Ishikawa (cell line): Measurements from ENCODE around the gene GJD2.

Experiments
- CEBPB ChIP-seq: IDR thresholded peaks from 2 replicates; pipeline ENCODE4 v1.6.1; 2012
- CREB1 ChIP-seq: IDR thresholded peaks from 2 replicates; pipeline ENCODE4 v1.6.1; 2012; ENCODE audit warnings: low read depth
- EGR1 ChIP-seq: IDR thresholded peaks from 2 replicates; pipeline ENCODE4 v1.6.1; 2012
- EP300 ChIP-seq: IDR thresholded peaks from 2 replicates; pipeline ENCODE4 v1.6.1; 2012; ENCODE audit warnings: borderline replicate concordance
- FOXM1 ChIP-seq: IDR thresholded peaks from 2 replicates; pipeline ENCODE4 v1.6.1; 2012; ENCODE audit warnings: low read depth, borderline replicate concordance
- MAX ChIP-seq: IDR thresholded peaks from 2 replicates; pipeline ENCODE4 v1.6.1; 2012
- NFIC ChIP-seq: IDR thresholded peaks from 2 replicates; pipeline ENCODE4 v1.6.1; 2012
- RAD21 ChIP-seq: IDR thresholded peaks from 2 replicates; pipeline ENCODE4 v1.6.1; 2012; ENCODE audit warnings: low read depth
- REST ChIP-seq: IDR thresholded peaks from 2 replicates; pipeline ENCODE4 v1.6.1; 2012; ENCODE audit warnings: low read depth, mild to moderate bottlenecking
- TAF1 ChIP-seq: IDR thresholded peaks from 2 replicates; pipeline ENCODE4 v1.6.1; 2012; ENCODE audit warnings: low read depth, mild to moderate bottlenecking
- TCF12 ChIP-seq: IDR thresholded peaks from 2 replicates; pipeline ENCODE4 v1.6.1; 2012; ENCODE audit warnings: low read depth
- TEAD4 ChIP-seq: IDR thresholded peaks from 2 replicates; pipeline ENCODE4 v1.6.1; 2012
- USF1 ChIP-seq: IDR thresholded peaks from 2 replicates; pipeline ENCODE4 v1.6.1; 2012
- YY1 ChIP-seq: IDR thresholded peaks from 2 replicates; pipeline ENCODE4 v1.6.1; 2012; ENCODE audit warnings: low read depth
- ZBTB7A ChIP-seq: IDR thresholded peaks from 2 replicates; pipeline ENCODE4 v1.6.1; 2012; ENCODE audit warnings: low read depth

Gene GJD2

DNA sequence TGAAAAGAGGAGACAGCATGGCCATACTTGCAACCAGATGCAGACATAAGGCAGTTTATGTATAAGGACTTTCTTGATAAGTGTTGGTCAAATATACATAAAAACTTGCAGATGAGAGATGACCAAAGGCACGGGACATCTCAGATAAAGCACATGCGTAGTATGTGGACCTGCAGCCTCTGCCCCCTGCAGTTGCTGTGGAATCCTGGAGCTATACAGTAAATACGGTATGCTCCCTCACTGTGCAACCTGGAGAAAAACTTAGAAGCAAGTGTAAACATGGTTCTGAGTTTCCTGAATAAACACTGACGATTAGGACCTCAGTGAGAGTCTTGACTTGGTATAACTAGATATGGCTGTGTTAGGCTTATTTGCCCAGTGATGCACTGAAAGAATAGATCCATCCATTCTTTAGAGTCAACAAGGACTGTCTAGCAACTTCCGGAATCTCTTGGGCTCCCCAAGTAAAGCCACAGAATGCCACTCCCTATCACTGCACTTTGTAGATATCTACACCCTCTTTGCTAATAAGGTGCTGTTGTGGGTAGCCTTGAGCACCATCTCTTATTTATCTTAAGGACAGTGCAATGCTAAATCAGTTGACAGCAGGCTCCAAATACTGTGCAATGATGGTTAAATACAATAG, 40.2 kb downstream of the GJD2 start:
- no peak for TF ChIP-seq CEBPB
- TF ChIP-seq TEAD4, result no peak
- TF ChIP-seq CREB1, result no peak
- TF ChIP-seq RAD21, result no peak
- TF ChIP-seq EGR1, result no peak
- no peak for TF ChIP-seq EP300

DNA sequence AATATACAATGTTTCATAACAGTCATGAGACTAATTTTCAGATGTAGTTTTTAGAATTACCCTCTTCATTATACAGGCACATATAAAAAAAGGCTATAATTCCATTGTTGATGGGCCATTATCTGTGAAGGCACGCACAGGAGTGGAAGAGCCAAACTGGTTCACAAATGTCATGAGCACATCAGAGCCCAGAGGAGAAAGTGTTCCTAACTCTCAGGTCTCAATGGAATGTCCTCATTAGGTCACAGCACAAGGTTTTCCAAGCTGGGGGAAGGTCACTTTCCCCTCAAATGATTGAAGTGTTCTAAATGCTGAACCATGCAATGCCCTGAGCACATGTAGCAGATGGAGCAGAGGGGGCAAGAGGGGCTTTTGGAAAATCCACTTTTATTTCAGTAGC, 41.2 kb downstream of the GJD2 start:
- TF ChIP-seq CREB1 (no peak), MAX (no peak), REST (no peak), TEAD4 (no peak), EGR1 (no peak), YY1 (no peak), CEBPB (no peak), EP300 (no peak), TCF12 (no peak), FOXM1 (no peak), RAD21 (no peak), NFIC (no peak), USF1 (no peak), TAF1 (no peak), ZBTB7A (no peak)

GRCh38 chr15:34709866-34710265, 44.9 kb downstream of the GJD2 start:
- no peak for TF ChIP-seq EP300
- TF ChIP-seq RAD21, result no peak
- no peak for TF ChIP-seq TCF12
- TF ChIP-seq CEBPB, result no peak
- TF ChIP-seq ZBTB7A, result no peak
- TF ChIP-seq YY1, result no peak
- TF ChIP-seq TAF1, result no peak
- TF ChIP-seq FOXM1, result no peak
- TF ChIP-seq REST, result no peak
- no peak for TF ChIP-seq EGR1
- no peak for TF ChIP-seq NFIC
- no peak for TF ChIP-seq MAX
- no peak for TF ChIP-seq USF1

- TF ChIP-seq FOXM1 (no peak), ZBTB7A (no peak), USF1 (no peak), TCF12 (no peak), CREB1 (no peak), RAD21 (peak; percentile 70), NFIC (no peak)
Observed at GRCh38 chr15:34708422-34708821, 46.4 kb downstream of the GJD2 start.

DNA sequence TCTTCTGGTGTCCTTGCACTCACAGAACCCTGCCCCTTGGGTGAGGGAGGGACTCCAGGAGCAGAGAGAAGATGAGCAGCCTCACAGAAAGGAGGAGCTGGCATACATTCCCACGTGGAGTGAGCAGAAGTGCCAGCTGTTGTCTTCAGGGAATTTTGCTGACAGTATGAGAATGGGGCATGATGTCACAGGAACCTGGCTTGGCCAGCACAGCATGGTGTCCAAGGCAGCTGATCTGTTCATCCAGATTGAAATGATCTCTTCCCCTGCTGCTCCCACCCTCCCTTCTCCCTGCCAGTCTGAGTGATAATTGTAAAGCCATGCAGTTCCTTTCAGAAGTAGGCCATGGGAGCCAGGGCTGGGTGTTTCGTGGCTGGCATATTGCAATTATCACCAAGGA, 53.3 kb downstream of the GJD2 start:
- TF ChIP-seq FOXM1, result no peak
- no peak for TF ChIP-seq TEAD4
- no peak for TF ChIP-seq NFIC
- TF ChIP-seq MAX, result no peak
- TF ChIP-seq YY1, result no peak
- TF ChIP-seq ZBTB7A, result no peak
